Left colon (tissue), 2 donors: ENCODE measurements around the gene PPARG. TPM values are rescaled to one million over a fixed set of nuclear protein-coding genes. Genes with fewer than 3 reads are reported as not detected.
A peak's percentile ranks its signal among the peaks of the same experiment; 100 is the strongest.
"Not testable (repeated sequence)": the region's sequence is repeated elsewhere in the genome, so short reads cannot be mapped to it uniquely, and the experiment has no call there.

Experiments used
- ATAC-seq: fragments of 200-7000 bp; cut with Tn5 transposase; one replicate; pipeline ENCODE4 v1.9.1; 2020; ENCODE audit warnings: mild to moderate bottlenecking, moderate library complexity
- DNase-seq, 2 donors: peaks; one replicate each; pipeline ENCODE4 v3.0.0-alpha.2; 2020
- intact Hi-C, 2 donors: fragments of 100-400 bp; cut with DNase I in 1 of 2; cut with micrococcal nuclease in 1 of 2; formaldehyde crosslinking; loops; one replicate each; pipeline versions ENCODE4 v1.11.2 to v1.14.0; 2022; cut with DNase I, micrococcal nuclease
- total RNA-seq, 2 donors: library from RNA; stranded (reverse); fragmentation: NEBNext Ultra II Directional; extraction: Animal tissue kit (Norgen Biotek cat#: 25700); gene quantifications; one replicate each; pipeline ENCODE4 v1.2.1, GENCODE V29; 2021
- donor health status: DM: no; HTN: no; CAD: no.
- donor health status: DM: yes; HTN: yes; CAD: no.

Gene PPARG
- total RNA-seq, 2 donors from 2014 or later: 91.2 to 143 TPM

DNA sequence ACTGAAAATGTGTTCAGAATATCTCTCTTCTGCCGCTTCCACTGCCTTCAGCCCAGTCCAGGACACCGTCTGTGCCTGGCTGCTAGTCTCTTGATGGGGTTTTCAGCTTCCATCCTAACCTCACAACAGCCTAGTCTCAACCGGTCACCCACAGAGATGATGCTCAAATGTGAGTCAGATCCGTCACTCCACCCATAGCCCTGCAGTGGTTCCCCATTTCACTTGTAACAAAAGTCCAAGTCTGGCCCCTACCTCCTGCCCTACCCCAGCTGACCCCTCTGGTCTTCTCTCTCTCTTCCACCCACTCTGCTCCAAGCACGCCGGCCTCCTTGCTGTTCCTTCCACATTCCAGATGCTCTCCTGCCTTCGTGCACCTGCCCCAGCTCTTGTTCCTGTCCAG lies 68.1 kb downstream of the PPARG start:
- no peak for DNase-seq
- intact Hi-C loops: no loop called here
- peak; percentile 8 for ATAC-seq

DNA sequence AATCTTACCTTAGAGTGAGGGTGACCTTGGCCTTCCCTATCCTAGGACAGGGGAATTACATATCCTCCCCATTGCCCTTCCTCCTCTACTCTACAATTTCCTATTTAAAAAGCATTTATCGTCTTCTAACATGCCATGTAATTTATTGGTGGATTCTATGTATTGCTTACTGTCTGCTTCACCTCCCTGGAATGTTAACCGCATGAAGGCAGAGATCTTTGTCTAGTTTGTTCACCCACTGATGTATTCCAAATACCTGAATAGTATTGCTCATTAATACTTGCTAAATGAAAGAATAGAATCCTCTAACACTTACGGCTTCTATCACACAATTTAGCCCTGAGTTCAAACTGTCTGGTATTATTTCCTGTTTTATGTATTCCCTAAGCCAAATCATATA lies 68.6 kb downstream of the PPARG start:
- no peak for DNase-seq
- intact Hi-C loops: no loop called here
- ATAC-seq: no peak

DNA sequence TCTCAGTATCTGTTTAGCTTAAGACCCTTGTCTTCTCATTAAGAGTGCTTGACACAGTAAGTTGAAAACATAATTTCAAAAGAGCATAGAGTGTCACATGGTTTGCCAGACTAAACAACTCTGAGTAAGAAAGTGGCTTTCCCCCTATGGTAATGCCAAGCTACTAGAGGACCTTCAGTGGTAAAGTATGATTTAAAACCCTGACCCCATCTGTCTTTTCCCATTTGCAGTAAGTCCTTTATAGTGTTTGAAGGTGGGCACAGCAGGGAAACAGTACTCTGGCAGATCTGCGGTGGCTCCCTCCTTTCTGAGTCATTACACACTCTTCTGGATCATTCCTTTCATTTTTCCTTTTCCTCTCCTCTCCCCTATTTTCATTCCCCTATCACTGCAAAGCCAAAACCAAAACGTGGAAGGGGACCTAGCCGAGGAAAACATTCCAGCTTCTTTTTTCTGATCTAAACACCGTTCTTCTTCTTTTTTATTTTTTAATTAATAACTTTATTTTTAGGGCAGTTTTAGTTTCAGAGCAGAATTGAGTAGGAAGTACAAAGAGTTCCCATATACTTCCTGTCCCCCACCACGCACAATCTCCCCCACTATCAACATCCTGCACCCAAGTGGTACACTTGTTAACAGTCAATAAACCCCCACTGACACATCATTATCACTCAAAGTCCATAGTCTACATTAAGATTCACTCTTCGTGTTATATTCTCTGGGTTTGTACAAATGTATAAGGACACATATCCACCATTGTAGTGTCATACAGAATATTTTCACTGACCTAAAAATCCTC lies 74.7 kb downstream of the PPARG start:
- intact Hi-C loops: no loop called here
- DNase-seq: no peak
- ATAC-seq: no peak

DNA sequence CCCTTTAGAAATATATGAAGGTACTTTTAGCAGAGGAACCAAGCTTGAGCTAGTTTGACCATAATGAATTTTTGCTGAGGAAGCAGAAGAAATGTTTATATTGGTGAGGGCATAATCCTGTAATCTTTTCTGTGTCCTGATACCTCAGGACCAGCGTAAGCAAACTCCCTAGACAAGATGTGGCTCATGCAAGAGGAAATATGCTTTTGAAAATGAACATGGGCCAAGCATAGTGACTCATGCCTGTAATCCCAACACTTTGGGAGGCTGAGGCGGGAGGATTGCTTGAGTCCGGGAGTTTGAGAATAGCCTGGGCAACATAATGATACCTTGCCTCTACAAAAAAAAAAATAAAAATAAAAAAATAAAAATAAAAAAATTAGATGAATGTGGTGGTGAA lies 78.5 kb downstream of the PPARG start:
- no peak for DNase-seq
- ATAC-seq: no peak
- intact Hi-C loops: no loop called here

DNA sequence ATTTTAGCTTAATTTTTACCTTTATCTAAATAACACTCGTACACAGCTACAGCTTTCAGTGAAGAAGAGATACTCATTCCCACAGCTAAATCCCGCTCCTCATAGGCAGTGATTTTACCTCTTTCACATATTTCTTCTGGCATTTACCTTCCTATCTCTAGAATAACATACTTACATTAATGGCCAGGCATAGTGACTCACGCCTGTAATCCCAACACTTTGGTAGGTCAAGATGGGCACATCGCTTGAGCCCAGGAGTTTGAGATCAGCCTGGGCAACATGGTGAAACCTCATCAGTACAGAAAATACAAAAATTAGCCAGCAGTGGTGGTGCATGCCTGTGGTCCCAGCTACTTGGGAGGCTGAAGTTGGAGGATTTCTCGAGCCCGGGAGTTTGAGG lies 80.2 kb downstream of the PPARG start:
- ATAC-seq: no peak
- intact Hi-C loops: no loop called here
- no peak for DNase-seq

DNA sequence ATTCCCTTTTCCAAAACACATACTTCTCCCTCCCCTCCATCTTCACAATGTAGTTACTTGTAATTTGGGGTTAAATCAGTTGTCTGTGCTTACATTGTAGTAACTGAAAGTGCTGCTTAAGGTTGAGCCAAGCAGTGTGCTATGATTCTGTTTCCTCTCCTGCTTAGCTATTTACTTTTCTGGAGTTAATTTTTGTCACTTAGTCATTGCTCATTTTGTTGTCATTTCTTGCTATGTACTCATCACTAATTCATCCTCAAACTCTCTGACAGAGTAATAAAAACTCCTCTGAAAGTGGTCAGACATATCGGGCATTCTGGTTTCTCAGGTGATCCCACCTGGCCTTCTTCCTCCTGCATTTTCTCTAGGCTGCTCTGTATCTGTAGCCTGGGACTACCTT lies 80.7 kb downstream of the PPARG start:
- ATAC-seq (peak; percentile 11), DNase-seq (no peak)
- intact Hi-C loops: no loop called here

DNA sequence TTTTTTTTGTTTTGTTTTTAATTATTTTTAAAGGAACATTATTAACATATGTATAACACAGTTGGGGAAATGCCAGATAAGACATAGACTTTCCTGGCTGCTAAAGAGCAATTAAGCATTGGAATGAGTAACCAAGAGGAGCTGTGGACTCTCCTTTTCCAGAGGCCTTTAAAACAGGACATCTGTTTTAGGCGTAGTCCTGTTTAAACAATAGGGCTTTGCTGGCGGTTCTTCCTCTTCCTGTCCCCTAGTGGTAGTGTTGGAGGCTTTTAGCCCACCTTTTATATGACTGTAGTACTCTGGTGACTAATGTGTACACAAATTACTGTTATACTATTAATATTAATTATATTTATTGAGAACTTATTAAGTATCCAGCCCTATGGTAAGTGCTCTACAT lies 81.9 kb downstream of the PPARG start:
- ATAC-seq: peak; percentile 93

DNA sequence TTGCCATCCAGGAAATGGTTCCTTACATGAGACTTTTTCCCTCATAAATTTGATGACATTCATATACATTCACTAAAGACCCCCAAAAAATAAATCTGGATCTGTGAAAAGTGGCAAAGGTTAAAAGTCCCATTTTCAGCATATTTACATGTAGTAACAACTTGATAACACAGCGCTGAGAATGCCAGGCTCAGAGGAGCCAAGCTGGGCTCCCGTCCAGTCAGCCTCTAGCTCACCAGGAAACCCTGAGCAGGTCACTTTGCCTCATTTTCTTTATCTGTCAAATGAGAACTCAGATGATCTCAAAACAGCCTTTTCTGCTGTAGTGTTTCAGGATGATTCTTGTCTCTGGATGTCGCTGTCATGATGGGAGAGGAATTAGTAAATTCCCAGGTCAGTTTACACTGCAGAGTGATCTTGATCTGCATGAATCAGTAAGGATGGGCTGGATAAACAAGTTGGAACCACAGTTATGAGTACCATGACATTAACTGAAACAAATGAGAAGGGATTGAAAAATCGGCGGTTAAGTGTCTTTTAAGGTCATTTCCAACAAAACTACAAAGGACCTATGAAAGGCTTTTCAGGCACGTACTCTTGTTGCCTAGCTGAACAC lies 82.8 kb downstream of the PPARG start:
- peak; percentile 30 for ATAC-seq
- intact Hi-C loops: no loop called here
- no peak for DNase-seq

More for the DNA sequence above, 81.9 kb downstream of the PPARG start:
- intact Hi-C loops: no loop called here
- peak in 1 of 2 donors; percentile 38 for DNase-seq

DNA sequence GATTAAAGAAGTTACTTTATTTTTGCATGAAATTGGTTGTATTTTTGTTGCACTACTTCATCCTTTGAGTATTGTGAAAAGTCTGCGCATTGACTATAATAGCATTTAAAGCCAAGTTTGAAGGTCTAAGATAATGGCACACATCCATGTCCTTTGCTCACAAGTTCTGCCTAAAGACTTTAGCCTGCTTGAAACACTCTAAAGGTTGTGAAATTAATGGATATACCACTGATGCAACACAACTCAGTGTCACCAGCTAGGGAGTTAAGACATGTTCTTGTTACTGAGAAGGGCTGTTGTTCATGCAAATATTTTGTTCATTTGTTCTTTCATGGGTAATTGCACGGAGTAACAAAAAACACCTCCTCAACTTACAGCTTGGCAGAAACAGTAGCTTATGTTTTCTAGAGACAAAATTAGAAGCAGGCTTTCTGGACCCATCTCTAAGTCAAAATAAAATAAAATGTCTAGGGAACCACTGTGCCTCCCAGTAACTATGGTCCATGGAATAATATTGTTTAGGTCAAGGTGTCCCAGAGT lies 83.9 kb downstream of the PPARG start:
- ATAC-seq: no peak
- intact Hi-C loops: no loop called here
- DNase-seq: no peak

DNA sequence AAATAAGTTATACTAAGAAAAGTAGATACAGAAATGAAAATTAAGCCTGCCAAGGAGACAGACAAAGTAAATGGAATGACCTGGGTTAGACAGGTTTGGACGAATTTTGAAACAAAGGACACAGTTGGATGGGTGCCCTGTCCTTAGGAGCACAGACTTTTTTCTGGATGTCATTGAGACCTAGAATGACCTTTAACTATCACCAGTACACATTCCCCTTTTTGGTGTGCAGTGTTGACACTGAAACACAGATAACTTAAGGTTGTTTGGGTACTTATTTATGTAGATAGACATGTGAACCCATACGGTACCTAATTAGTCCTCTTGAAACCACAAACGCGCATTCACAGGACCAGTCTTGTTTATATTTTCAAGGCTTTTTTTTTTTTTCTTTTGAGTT lies 86.7 kb downstream of the PPARG start:
- intact Hi-C loops: no loop called here
- DNase-seq (no peak), ATAC-seq (no peak)

DNA sequence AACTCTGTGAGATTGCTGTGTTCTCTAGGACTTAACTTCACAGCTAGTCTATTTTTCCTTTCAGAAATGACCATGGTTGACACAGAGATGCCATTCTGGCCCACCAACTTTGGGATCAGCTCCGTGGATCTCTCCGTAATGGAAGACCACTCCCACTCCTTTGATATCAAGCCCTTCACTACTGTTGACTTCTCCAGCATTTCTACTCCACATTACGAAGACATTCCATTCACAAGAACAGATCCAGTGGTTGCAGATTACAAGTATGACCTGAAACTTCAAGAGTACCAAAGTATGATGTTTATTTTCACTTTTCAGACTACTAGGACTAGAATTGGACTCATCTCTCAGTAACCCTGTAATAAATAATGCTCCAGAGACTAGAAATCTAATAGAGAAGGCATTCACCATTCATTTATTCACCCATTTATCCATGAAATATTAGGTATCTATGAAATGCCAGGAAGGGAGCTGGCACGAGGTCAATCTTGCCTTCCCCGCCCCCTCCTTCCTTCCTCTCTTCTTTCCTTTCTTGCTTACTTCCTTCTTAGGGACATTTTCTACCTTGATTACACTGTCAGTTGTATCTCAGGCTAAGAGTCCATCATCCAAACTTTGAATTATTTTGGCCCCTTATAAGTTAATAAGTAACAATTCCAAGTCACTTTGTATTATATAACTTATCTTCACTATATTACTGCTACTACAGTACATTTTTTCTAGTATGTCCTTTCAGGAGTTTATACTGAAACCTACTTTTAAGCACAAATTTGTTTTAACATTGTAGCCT lies 91.0 kb downstream of the PPARG start:
- peak in 1 of 2 donors; percentile 28 for DNase-seq
- intact Hi-C loops: no loop called here
- peak; percentile 64 for ATAC-seq

DNA sequence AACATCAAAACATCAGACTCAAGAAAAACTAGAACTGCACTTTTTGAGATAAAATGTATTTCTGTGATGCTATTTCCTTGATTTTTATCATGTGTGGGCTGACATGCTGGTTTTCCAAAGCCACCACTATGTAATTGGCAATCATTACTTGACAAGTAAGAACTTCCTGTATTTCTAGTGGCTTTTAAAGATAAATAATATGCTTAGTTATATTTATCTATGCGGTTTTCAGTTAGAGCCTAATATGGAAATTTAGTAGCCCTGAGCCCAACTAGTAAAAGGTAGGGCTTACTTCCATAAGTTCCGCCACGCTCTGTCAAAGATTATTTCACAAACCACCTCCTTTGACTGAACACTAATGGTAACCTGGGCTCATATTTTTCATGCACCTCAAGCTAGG lies 91.6 kb downstream of the PPARG start:
- ATAC-seq: no peak

DNA sequence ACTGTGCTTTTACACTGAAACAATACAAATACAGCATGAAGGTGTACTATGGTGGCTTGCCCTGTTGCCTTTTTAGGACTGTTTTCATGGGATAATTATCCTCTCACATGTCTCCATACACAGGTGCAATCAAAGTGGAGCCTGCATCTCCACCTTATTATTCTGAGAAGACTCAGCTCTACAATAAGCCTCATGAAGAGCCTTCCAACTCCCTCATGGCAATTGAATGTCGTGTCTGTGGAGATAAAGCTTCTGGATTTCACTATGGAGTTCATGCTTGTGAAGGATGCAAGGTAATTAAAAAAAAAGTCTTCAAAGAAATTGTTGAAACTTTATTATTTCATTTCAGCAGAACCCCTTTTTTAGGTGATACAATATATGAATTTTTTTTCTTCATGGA lies 92.3 kb downstream of the PPARG start:
- DNase-seq (no peak), ATAC-seq (no peak)
- intact Hi-C loops: no loop called here

More for the DNA sequence above, 91.6 kb downstream of the PPARG start:
- no peak for DNase-seq
- intact Hi-C loops: no loop called here

DNA sequence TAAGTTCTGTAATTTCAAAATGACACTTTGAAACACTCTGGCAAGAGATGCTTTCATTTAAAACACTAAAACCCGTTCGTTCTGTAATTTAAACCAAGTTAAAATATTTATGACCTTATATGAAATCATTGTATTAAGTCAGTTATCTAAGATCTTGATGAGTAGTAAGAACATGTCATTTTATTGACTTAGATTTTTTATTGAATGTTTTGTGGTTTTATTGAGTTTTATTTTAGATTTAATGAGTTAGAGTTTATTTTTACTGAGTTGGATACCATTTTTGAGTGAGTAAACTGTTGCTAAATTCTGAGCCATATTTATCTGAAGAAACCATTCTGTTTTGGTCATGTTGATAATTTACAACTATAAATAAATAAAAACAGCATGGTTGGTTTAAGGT lies 94.3 kb downstream of the PPARG start:
- DNase-seq: no peak
- intact Hi-C loops: no loop called here
- ATAC-seq: no peak

DNA sequence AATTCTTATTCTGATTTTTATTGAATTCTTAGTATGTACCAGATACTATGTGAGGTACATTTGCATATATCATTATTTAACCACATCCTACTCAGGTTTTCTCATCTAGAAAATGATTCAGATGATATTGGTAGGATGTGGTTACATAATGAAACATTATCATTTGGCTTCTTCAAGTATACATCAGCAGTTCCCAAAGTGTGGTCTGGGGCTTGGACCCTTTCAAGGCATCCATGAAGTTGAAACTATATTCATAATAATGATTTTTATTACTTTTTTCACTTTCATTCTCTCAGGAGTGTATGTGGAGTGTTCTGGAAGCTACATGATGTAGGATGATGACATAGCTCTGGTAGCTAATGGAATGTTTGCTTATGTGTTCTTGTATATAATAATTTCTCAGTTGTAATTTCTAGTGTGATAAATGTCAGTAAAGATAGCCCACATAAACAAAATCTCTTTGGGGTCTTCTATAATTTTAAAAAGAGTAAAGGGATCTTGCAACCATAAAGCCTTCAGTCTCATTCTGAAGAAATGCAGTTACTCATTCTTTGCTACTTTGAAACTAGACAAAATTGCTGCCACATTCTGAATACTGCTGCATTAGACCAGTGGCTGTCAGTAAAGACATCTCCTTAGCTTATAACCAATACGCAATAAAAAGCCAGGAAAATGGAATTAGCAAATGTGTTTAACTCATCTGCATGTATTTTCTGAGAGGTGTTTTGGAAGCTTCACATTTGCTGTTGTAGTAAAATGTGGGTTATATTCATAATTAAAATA lies 95.8 kb downstream of the PPARG start:
- ATAC-seq: no peak
- intact Hi-C loops: no loop called here

DNA sequence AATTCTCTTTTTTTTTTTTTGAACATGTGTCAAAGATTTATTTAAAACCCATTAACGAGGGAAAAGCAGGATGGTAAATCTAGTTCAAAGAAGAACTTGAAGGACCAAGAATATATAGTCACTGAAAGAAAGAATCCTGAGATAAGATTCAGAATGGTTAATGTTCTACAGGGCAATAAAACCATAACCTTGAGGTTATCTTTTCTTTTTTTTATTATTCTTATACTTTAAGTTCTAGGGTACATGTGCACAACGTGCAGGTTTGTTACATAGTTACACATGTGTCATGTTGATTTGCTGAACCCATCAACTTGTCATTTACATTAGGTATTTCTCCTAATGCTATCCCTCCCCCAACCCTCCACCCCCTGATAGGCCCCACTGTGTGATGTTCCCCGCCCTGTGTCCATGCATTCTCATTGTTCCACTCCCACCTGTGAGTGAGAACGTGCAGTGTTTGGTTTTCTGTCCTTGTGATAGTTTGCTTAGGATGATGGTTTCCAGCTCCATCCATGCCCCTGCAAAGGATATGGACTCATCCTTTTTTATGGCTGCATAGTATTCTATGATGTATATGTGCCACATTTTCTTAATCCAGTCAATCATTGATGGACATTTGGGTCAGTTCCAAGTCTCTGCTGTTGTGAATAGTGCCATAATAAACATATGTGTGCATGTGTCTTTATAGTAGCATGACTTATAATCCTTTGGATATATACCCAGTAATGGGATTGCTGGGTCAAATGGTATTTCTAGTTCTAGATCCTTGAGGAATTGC lies 97.8 kb downstream of the PPARG start:
- DNase-seq, intact Hi-C loops: not testable (repeated sequence)
- peak; percentile 84 for ATAC-seq

More for the DNA sequence above, 95.8 kb downstream of the PPARG start:
- no peak for DNase-seq

DNA sequence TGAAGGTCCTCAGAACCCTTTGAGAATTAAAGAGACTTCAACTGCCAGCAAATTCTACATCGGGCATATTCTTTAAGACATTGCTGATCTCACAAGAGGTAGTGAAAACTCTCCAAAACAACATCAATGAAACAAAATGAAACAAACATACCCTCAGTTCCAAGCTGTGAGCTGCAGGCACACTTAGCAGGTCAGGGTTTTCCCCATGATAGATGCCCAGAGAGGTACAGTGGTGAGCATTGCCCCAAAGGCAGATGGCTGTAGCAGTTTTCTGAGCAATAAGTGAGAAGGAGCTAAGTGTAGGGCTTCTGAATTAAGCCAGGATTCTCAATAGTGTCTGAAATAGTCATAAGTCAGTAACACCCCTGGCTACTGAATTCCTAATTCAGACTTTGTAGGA lies 99.3 kb downstream of the PPARG start:
- ATAC-seq (no peak), DNase-seq (no peak)
- intact Hi-C loops: no loop called here
